ENCODE results near the gene GPALPP1. TPM values are rescaled to one million over a fixed set of nuclear protein-coding genes. Genes with fewer than 3 reads are reported as not detected.
"Not testable (repeated sequence)": the region's sequence is repeated elsewhere in the genome, so short reads cannot be mapped to it uniquely, and the experiment has no call there.

GPALPP1 gene, protein sequence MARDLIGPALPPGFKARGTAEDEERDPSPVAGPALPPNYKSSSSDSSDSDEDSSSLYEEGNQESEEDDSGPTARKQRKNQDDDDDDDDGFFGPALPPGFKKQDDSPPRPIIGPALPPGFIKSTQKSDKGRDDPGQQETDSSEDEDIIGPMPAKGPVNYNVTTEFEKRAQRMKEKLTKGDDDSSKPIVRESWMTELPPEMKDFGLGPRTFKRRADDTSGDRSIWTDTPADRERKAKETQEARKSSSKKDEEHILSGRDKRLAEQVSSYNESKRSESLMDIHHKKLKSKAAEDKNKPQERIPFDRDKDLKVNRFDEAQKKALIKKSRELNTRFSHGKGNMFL
- total RNA-seq: 10 to 100 TPM; 25.0 to 26.9 TPM

DNA sequence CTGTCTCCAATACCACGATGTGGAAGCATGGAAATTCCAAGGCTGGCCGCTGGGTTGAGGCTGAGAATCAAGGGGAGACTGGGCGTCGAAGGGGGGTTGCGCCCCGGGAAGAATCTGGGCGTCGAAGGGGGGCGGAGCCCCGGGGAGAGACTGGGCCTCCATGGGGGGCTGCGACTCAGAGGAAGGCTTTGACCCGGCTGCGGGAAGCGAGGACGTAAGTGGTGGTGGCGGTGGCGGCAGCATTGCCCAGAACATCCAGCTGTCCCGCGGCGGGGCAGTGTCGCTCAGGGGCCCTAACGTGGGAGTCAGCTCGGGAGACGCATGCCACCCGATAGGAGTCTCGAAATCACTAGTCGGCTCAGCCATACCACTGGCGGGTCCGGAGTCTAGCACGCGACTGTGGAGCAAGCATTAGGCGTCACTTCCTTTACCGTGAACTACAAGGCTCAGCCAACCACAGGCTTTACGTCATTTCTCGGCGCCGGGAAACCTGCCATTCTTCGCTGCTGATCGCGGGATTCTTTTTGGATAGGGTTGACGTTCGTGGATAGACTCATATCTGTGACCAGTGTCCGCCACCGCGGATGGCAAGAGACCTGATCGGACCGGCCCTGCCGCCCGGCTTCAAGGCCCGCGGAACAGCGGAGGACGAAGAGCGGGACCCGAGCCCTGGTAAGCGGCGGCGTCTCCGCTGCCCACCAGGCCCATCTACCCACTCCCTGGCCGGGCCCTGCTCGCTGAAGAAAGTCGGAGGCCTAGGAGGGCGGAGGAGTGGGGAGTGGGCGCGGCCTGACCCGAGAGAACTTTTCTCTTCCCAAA is at the start of gene GPALPP1, which contains the start of gene NUFIP1:
Gene GPALPP1, plus strand, starts transcription at position 468 of the 819 bp plus-strand sequence. Its CDS starts 117 bp downstream, at position 585.
Gene NUFIP1, minus strand, starts transcription at position 401 of the 819 bp plus-strand sequence. Its CDS starts 35 bp downstream, at position 366.
- CTCF ChIA-PET: interaction anchor here (0.9 kb wide), 1 partner anchor 16 kb away, joined by 3 read pairs; no protein-coding TSS in a partner anchor
- peak within 1 kb of the TSS; percentile 98 for H3K4me3 Mint-ChIP-seq
- DNase-seq: peak; percentile 98
- H3K36me3 Mint-ChIP-seq (ENCODE audit: low read depth): peaks cover 15% of the 10 kb centered on the region
- peaks cover 60% of the 10 kb centered on the region for H3K4me1 Mint-ChIP-seq (ENCODE audit: low read depth)
- no peaks in the 10 kb centered on the region for H3K27me3 Mint-ChIP-seq (ENCODE audit: low read depth)
- intact Hi-C loops (cut with micrococcal nuclease): loop anchor here (1.0 kb wide), 6 partner anchors 71 to 475 kb away; partner anchors contain the start of genes COG3, GTF2F2 and TPT1
- H3K27ac Mint-ChIP-seq: peak within 1 kb of the TSS; percentile 88
- no peaks in the 10 kb centered on the region for H3K9me3 Mint-ChIP-seq

DNA sequence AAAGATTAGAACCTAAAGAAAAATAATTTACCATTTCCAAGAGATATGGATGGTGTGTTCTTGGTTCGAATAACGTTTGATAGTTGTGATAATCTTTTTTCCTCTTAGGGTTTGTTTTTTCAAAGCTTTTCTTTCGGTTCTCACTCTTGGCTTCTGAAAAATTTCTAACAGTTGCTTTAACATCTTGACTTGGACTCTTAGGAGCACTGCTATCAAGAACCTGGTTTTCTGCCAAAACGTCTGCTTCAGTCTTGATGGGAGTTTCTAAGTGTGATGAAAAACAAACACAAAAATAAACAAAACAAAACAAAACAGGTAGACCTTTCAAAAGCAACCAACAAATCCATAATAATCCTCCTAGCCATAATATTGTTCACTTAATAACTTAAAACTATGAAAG is 45.9 kb upstream of the GPALPP1 start:
- H3K4me1 Mint-ChIP-seq (ENCODE audit: low read depth); DNase-seq; CTCF ChIA-PET; intact Hi-C loops (cut with micrococcal nuclease); H3K4me3 Mint-ChIP-seq; H3K9me3 Mint-ChIP-seq; H3K27ac Mint-ChIP-seq; H3K27me3 Mint-ChIP-seq (ENCODE audit: low read depth): not testable (repeated sequence)
- H3K36me3 Mint-ChIP-seq (ENCODE audit: low read depth): peaks cover 12% of the 10 kb centered on the region

- intact Hi-C loops (cut with micrococcal nuclease): no loop called here
- CTCF ChIA-PET: no interaction called here
- Mint-ChIP-seq H3K36me3 (ENCODE audit: low read depth) (peaks cover 6% of the 10 kb centered on the region), H3K27ac (no peak overlapping the region), H3K9me3 (no peaks in the 10 kb centered on the region), H3K27me3 (ENCODE audit: low read depth) (no peaks in the 10 kb centered on the region), H3K4me1 (ENCODE audit: low read depth) (no peaks in the 10 kb centered on the region), H3K4me3 (no peak overlapping the region)
- DNase-seq: no peak
Observed at GRCh38 chr13:44951184-44951583, 38.2 kb upstream of the GPALPP1 start.

GRCh38 chr13:44952671-44953070 is 36.7 kb upstream of the GPALPP1 start:
- CTCF ChIA-PET: no interaction called here
- Mint-ChIP-seq H3K27ac (no peak overlapping the region), H3K9me3 (no peaks in the 10 kb centered on the region), H3K36me3 (ENCODE audit: low read depth) (peaks cover 6% of the 10 kb centered on the region), H3K4me1 (ENCODE audit: low read depth) (no peaks in the 10 kb centered on the region), H3K27me3 (ENCODE audit: low read depth) (no peaks in the 10 kb centered on the region), H3K4me3 (no peak overlapping the region)
- DNase-seq: no peak
- intact Hi-C loops (cut with micrococcal nuclease): no loop called here

DNA sequence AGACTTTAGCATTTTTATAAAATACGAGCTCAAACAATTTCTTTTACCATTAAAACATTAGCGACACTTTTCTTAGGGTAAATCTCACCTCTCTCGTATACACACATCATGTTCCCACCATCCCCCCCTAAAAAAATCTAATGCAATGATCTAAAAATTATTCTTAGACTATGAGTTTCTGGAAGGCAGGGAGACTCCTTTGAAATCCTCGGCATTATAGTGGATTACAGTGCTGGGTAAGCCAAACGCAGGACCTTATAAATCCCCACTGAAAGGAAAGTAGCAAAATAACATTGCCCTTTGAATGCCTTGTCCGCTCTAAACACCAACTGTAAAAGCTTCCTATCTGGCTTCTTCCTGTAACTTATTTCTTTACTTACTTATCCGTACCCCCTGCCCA is 35.1 kb upstream of the GPALPP1 start:
- no peak overlapping the region for H3K27ac Mint-ChIP-seq
- H3K9me3 Mint-ChIP-seq: no peaks in the 10 kb centered on the region
- no peaks in the 10 kb centered on the region for H3K27me3 Mint-ChIP-seq (ENCODE audit: low read depth)
- intact Hi-C loops (cut with micrococcal nuclease): no loop called here
- no peak overlapping the region for H3K4me3 Mint-ChIP-seq
- DNase-seq: no peak
- no peaks in the 10 kb centered on the region for H3K36me3 Mint-ChIP-seq (ENCODE audit: low read depth)
- CTCF ChIA-PET: interaction anchor here (0.5 to 0.6 kb wide), 2 partner anchors 384 to 400 kb away, joined by 3 read pairs; no protein-coding TSS in a partner anchor
- no peaks in the 10 kb centered on the region for H3K4me1 Mint-ChIP-seq (ENCODE audit: low read depth)

DNA sequence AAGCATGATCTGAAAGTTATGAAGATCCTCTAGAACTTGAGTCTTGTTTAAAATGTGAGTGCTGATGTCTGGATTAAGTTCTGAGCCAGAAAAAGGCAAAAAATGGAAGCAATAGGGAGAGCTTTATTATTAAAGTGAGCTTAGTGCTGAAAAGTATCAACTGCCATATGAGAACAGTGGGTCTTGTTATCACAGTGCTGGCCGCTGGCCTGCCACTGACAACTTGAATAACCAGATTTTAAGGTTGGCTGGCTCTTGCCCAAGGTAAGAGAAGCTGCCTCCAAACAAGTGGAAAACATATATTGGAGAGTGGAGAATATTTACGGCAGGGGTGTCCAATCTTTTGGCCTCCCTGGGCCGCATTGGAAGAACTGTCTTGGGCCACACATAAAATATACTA is 33.9 kb upstream of the GPALPP1 start:
- CTCF ChIA-PET: no interaction called here
- Mint-ChIP-seq H3K4me3 (no peak overlapping the region), H3K4me1 (ENCODE audit: low read depth) (no peaks in the 10 kb centered on the region), H3K27ac (no peak overlapping the region), H3K9me3 (no peaks in the 10 kb centered on the region), H3K36me3 (ENCODE audit: low read depth) (peaks cover 4% of the 10 kb centered on the region), H3K27me3 (ENCODE audit: low read depth) (no peaks in the 10 kb centered on the region)
- intact Hi-C loops (cut with micrococcal nuclease): no loop called here
- DNase-seq: no peak

DNA sequence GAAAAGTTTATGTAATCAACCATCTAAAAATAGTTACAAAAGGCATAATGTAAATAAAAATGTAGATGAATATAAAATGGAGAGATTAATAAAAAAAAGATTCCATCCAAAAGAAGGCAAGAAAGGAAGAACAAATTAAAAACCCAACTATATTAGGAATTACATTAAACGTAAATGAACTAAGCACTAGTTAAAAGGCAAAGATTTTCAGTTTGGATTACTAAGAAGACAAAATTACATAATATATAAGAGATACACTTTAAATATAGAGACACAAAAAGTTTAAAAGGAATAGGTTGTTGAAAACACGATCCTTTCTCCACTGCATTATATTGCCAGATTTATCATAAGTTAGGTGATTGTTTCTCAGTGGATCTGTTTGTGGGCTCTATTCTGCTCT is 27.3 kb upstream of the GPALPP1 start:
- H3K9me3 Mint-ChIP-seq: peaks cover 9% of the 10 kb centered on the region

DNA sequence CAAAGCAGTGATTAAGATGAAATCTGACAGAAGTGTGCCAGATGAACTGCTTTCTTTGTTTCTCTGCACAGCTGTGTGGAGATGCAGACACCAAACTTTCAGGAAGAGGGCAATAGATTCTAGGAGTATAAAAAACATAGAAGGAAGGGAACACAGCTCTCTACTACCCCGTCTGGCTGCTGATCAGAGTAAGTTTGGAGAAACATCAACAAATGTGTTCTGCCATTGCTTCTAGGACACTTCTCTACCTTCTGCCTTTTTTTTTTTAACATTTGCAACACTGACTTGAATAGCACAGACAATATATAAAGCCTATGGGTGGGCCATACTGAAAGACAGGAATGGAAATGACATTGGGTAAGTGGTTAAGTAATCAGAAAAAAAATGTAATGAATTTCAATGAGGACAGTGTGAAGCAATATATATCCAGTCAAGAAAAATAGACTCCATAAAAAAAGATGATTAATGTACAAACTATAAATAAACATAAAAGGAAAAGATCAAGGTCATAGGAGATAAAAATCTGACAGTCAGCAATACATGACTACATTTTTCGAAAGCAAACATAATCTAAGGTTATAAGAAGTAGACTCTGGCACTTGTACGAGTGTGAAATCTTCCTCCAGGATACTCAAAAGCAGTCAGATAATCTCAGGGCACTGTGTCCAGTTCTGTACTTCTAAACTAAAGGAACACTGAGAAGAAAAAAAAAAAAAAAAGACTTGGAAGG is 21.5 kb upstream of the GPALPP1 start:
- Mint-ChIP-seq H3K9me3 (no peaks in the 10 kb centered on the region), H3K36me3 (ENCODE audit: low read depth) (peaks cover 35% of the 10 kb centered on the region), H3K27ac (no peak overlapping the region), H3K4me1 (ENCODE audit: low read depth) (no peaks in the 10 kb centered on the region), H3K27me3 (ENCODE audit: low read depth) (no peaks in the 10 kb centered on the region), H3K4me3 (no peak overlapping the region)
- DNase-seq: no peak
- intact Hi-C loops (cut with micrococcal nuclease): no loop called here
- CTCF ChIA-PET: interaction anchor here (0.6 kb wide), 1 partner anchor 445 kb away, joined by 3 read pairs; no protein-coding TSS in a partner anchor

More for the DNA sequence above, 27.3 kb upstream of the GPALPP1 start:
- intact Hi-C loops (cut with micrococcal nuclease): no loop called here
- Mint-ChIP-seq H3K27ac (no peak overlapping the region), H3K27me3 (ENCODE audit: low read depth) (no peaks in the 10 kb centered on the region), H3K36me3 (ENCODE audit: low read depth) (peaks cover 46% of the 10 kb centered on the region), H3K4me1 (ENCODE audit: low read depth) (no peaks in the 10 kb centered on the region), H3K4me3 (no peak overlapping the region)
- no peak for DNase-seq
- CTCF ChIA-PET: no interaction called here

DNA sequence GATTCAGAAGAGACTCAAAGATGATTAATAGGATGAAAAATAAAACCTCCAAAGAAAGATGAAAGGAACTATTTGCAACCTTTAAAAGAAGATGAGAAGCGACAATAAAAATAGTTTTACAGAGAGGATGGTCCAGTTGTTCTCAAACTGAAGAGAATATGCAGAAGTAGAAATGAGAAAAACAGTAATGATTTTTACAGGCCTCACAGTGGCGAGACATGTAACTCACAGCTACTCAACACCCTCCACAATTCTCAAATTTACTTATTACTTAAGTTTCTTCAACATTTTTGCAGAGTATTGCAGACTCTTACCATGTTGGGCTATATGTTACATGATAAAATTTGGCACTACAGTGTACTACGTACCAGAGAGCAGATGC is 20.9 kb upstream of the GPALPP1 start:
- Mint-ChIP-seq H3K9me3 (no peaks in the 10 kb centered on the region), H3K4me3 (no peak overlapping the region), H3K27ac (no peak overlapping the region), H3K4me1 (ENCODE audit: low read depth) (no peaks in the 10 kb centered on the region), H3K36me3 (ENCODE audit: low read depth) (peaks cover 30% of the 10 kb centered on the region), H3K27me3 (ENCODE audit: low read depth) (no peaks in the 10 kb centered on the region)
- CTCF ChIA-PET: no interaction called here
- intact Hi-C loops (cut with micrococcal nuclease): no loop called here
- no peak for DNase-seq

GRCh38 chr13:44969551-44970484 is 19.5 kb upstream of the GPALPP1 start:
- CTCF ChIA-PET: interaction anchor here (0.5 to 2.1 kb wide), 4 partner anchors 22 to 486 kb away, joined by 3 to 17 read pairs (median 4); no protein-coding TSS in a partner anchor
- Mint-ChIP-seq H3K4me3 (no peak overlapping the region), H3K36me3 (ENCODE audit: low read depth) (peaks cover 19% of the 10 kb centered on the region), H3K4me1 (ENCODE audit: low read depth) (no peaks in the 10 kb centered on the region), H3K27ac (no peak overlapping the region), H3K9me3 (no peaks in the 10 kb centered on the region), H3K27me3 (ENCODE audit: low read depth) (no peaks in the 10 kb centered on the region)
- intact Hi-C loops (cut with micrococcal nuclease): loop anchor here (1.0 to 10.0 kb wide), 2 partner anchors 487 to 1065 kb away; no protein-coding TSS in a partner anchor
- no peak for DNase-seq
